H9 (cell line): Measurements from ENCODE around the gene TIAM1. TPM values are rescaled to one million over a fixed set of nuclear protein-coding genes. Genes with fewer than 3 reads are reported as not detected.
A peak's percentile ranks its signal among the peaks of the same experiment; 100 is the strongest.

Experiments used
- DNase-seq: peaks from one replicate; pipeline ENCODE4 v3.0.0-alpha.2; 2017
- H2AFZ ChIP-seq: one replicate; pipeline ENCODE4 v1.6.1; 2013; ENCODE audit warnings: mild to moderate bottlenecking, low read length, control low read depth, moderate library complexity
- H2AK5ac ChIP-seq: 2 replicates; pipeline ENCODE4 v1.6.1; 2013; ENCODE audit warnings: low read length, control low read depth, mixed read lengths; ENCODE audit not compliant: insufficient read length
- H2BK120ac ChIP-seq: one replicate; pipeline ENCODE4 v1.6.1; 2013; ENCODE audit warnings: low read depth, mild to moderate bottlenecking, low read length, control low read depth, inconsistent platforms; ENCODE audit not compliant: poor library complexity, severe bottlenecking
- H2BK12ac ChIP-seq: 2 replicates; pipeline ENCODE4 v1.6.1; 2013; ENCODE audit warnings: low read length, control low read depth, mixed read lengths, low read depth; ENCODE audit not compliant: insufficient read length
- H2BK15ac ChIP-seq: 2 replicates; pipeline ENCODE4 v1.6.1; 2013; ENCODE audit warnings: low read depth, low read length, control low read depth
- H2BK20ac ChIP-seq: one replicate; pipeline ENCODE4 v1.6.1; 2013; ENCODE audit warnings: low read depth, mild to moderate bottlenecking, low read length, control low read depth, inconsistent platforms; ENCODE audit not compliant: poor library complexity, severe bottlenecking
- H2BK5ac ChIP-seq: 2 replicates; pipeline ENCODE4 v1.6.1; 2013; ENCODE audit warnings: low read length, control low read depth, mixed read lengths; ENCODE audit not compliant: insufficient read length
- H3K14ac ChIP-seq: 2 replicates; pipeline ENCODE4 v1.6.1; 2013; ENCODE audit warnings: low read length, control low read depth; ENCODE audit not compliant: insufficient read depth
- H3K18ac ChIP-seq: 2 replicates; pipeline ENCODE4 v1.6.1; 2013; ENCODE audit warnings: low read depth, mild to moderate bottlenecking, mixed read lengths, low read length, control low read depth; ENCODE audit not compliant: insufficient read length
- H3K23ac ChIP-seq: 2 replicates; pipeline ENCODE4 v1.6.1; 2013; ENCODE audit warnings: low read length, control low read depth, mixed read lengths, low read depth; ENCODE audit not compliant: insufficient read length
- H3K23me2 ChIP-seq: 2 replicates; pipeline ENCODE4 v1.6.1; 2013; ENCODE audit warnings: low read depth, mild to moderate bottlenecking, mixed read lengths, low read length, control low read depth; ENCODE audit not compliant: insufficient read length, poor library complexity, severe bottlenecking
- H3K27ac ChIP-seq: 2 replicates; pipeline ENCODE4 v1.5.1; 2013; ENCODE audit warnings: low read length, control low read depth, mixed read lengths, low read depth; ENCODE audit not compliant: insufficient read length
- H3K27me3 ChIP-seq: 2 replicates; pipeline ENCODE4 v1.6.1; 2013; ENCODE audit warnings: low read length, control low read depth, inconsistent platforms; ENCODE audit not compliant: insufficient read depth
- H3K4ac ChIP-seq: 2 replicates; pipeline ENCODE4 v1.6.1; 2013; ENCODE audit warnings: low read depth, mild to moderate bottlenecking, control low read depth, inconsistent platforms, low read length, moderate library complexity
- H3K4me1 ChIP-seq: 2 replicates; pipeline ENCODE4 v1.6.1; 2013; ENCODE audit warnings: low read length, control low read depth, inconsistent platforms; ENCODE audit not compliant: insufficient read depth
- H3K4me2 ChIP-seq: 2 replicates; pipeline ENCODE4 v1.6.1; 2013; ENCODE audit warnings: low read length, control low read depth, mixed read lengths; ENCODE audit not compliant: insufficient read length, insufficient read depth
- H3K56ac ChIP-seq: 2 replicates; pipeline ENCODE4 v1.6.1; 2013; ENCODE audit warnings: low read depth, mild to moderate bottlenecking, mixed read lengths, low read length, control low read depth; ENCODE audit not compliant: insufficient read length
- H3K79me1 ChIP-seq: 2 replicates; pipeline ENCODE4 v1.6.1; 2013; ENCODE audit warnings: low read depth, mild to moderate bottlenecking, moderate library complexity, low read length, control low read depth, inconsistent platforms; ENCODE audit not compliant: insufficient read depth, poor library complexity, severe bottlenecking
- H3K79me2 ChIP-seq: 2 replicates; pipeline ENCODE4 v1.6.1; 2013; ENCODE audit warnings: low read length, control low read depth, inconsistent platforms; ENCODE audit not compliant: insufficient read depth
- H3K9ac ChIP-seq: 2 replicates; pipeline ENCODE4 v1.6.1; 2013; ENCODE audit warnings: low read length, control low read depth, mixed read lengths; ENCODE audit not compliant: insufficient read length; ENCODE audit errors: extremely low read depth
- H3K9me3 ChIP-seq: one replicate; pipeline ENCODE4 v1.6.1; 2013; ENCODE audit warnings: low read depth, low read length, inconsistent platforms; ENCODE audit not compliant: control insufficient read depth
- H3T11ph ChIP-seq: one replicate; pipeline ENCODE4 v1.6.1; 2013; ENCODE audit warnings: mild to moderate bottlenecking, low read length, control low read depth, inconsistent platforms
- H4K20me1 ChIP-seq: one replicate; pipeline ENCODE4 v1.6.1; 2013; ENCODE audit not compliant: control insufficient read depth, insufficient read length, insufficient read depth
- H4K5ac ChIP-seq: 2 replicates; pipeline ENCODE4 v1.6.1; 2013; ENCODE audit warnings: low read depth, mild to moderate bottlenecking, mixed read lengths, low read length, control low read depth; ENCODE audit not compliant: insufficient read length
- H4K8ac ChIP-seq: replicated peaks from 2 replicates; pipeline ENCODE4 v1.6.1; 2013; ENCODE audit warnings: low read length, control low read depth, mixed read lengths, low read depth; ENCODE audit not compliant: insufficient read length
- H4K91ac ChIP-seq: 2 replicates; pipeline ENCODE4 v1.6.1; 2013; ENCODE audit warnings: low read depth, mild to moderate bottlenecking, moderate library complexity, mixed read lengths, low read length, control low read depth; ENCODE audit not compliant: insufficient read length
- H3K27ac Mint-ChIP-seq, 3 experiments: 2 replicates in 2 of 3; 3 replicates in 1 of 3; pipeline ENCODE4 v1.8.0; 2020 to 2021; ENCODE audit warnings: mixed read lengths in 3 of 3, mild to moderate bottlenecking in 1 of 3, moderate library complexity in 1 of 3
- H3K27me3 Mint-ChIP-seq: 2 replicates; pipeline ENCODE4 v1.8.0; 2021; ENCODE audit warnings: low read depth, mild to moderate bottlenecking, moderate library complexity, mixed read lengths
- H3K36me3 Mint-ChIP-seq, 3 experiments: 2 replicates in 2 of 3; 3 replicates in 1 of 3; pipeline ENCODE4 v1.8.0; 2020 to 2021; ENCODE audit warnings: low read depth in 3 of 3, mixed read lengths in 3 of 3; ENCODE audit not compliant: insufficient read depth in 1 of 3
- H3K4me1 Mint-ChIP-seq, 2 experiments: 2 replicates each; pipeline ENCODE4 v1.8.0; 2020; ENCODE audit warnings: mixed read lengths in 2 of 2
- H3K4me3 Mint-ChIP-seq, 2 experiments: 2 replicates in 1 of 2; 3 replicates in 1 of 2; pipeline ENCODE4 v1.8.0; 2020 to 2021; ENCODE audit warnings: mild to moderate bottlenecking in 2 of 2, mixed read lengths in 2 of 2, moderate library complexity in 1 of 2
- H3K9me3 Mint-ChIP-seq, 2 experiments: 2 replicates in 1 of 2; 3 replicates in 1 of 2; pipeline ENCODE4 v1.8.0; 2020; ENCODE audit warnings: mild to moderate bottlenecking in 2 of 2, mixed read lengths in 2 of 2, moderate library complexity in 1 of 2
- CTCF ChIP-seq: fragments of 200-600 bp; sonication (generic); conservative IDR thresholded peaks from 3 replicates; pipeline ENCODE4 v1.8.0; 2021; ENCODE audit warnings: antibody characterized with exemption, mild to moderate bottlenecking
- WGBS: extraction: QIAGEN DNeasy Blood & Tissue Kit; methylation state at CpG from one replicate; pipeline ENCODE4 v1.1.7; 2013; ENCODE audit warnings: missing lambda C conversion rate, low lambda C conversion rate, mixed read lengths; ENCODE audit not compliant: insufficient read length; ENCODE audit errors: extremely low coverage; 5-methylcytosine and 5-hydroxymethylcytosine counted together
- total RNA-seq: library from RNA; stranded (reverse); gene quantifications from 2 replicates; pipeline ENCODE4 v1.2.1, GENCODE V29; 2021

Gene TIAM1
- total RNA-seq, 1 experiment from 2014 or later = 23.1 TPM

- Mint-ChIP-seq H3K9me3 (no peaks in the 10 kb centered on the region), H3K27me3 (no peaks in the 10 kb centered on the region), H3K4me1 (0 out of 4 replicates have a peak, but pooled peaks cover 0 to 7% of the 10 kb centered on the region in 2 experiments), H3K36me3 (peaks cover 0 to 10% (median 7%) of the 10 kb centered on the region in 3 experiments; a peak in 5 of 7 replicates), H3K27ac (no peak overlapping the region; a peak in 1 of 7 replicates), H3K4me3 (no peak overlapping the region)
- H3K9ac ChIP-seq = no peak overlapping the region
- no peak overlapping the region for H4K8ac ChIP-seq
- no peak overlapping the region for H2AK5ac ChIP-seq
- H2BK120ac ChIP-seq = no peak overlapping the region
- H2BK5ac ChIP-seq = no peak overlapping the region
- H3K18ac ChIP-seq = no peak overlapping the region
- no peak overlapping the region for H2BK15ac ChIP-seq
- H2AFZ ChIP-seq = no peak overlapping the region
- H3K27ac ChIP-seq = no peak overlapping the region
- no peaks in the 10 kb centered on the region for H3K23me2 ChIP-seq
- H4K20me1 ChIP-seq = no peaks in the 10 kb centered on the region
- no peak overlapping the region for H3K23ac ChIP-seq
- no peak overlapping the region for H2BK12ac ChIP-seq
- no peak overlapping the region for H3T11ph ChIP-seq
- DNase-seq = no peak
- H3K4me2 ChIP-seq = no peak overlapping the region
- no CpG with 5 or more reads among the region's 5 CpGs for WGBS
- H3K4me1 ChIP-seq = no peaks in the 10 kb centered on the region
- no peaks in the 10 kb centered on the region for H3K27me3 ChIP-seq
- no peaks in the 10 kb centered on the region for H3K79me2 ChIP-seq
- TF ChIP-seq CTCF = peak; percentile 73
- H4K5ac ChIP-seq = no peak overlapping the region
- H4K91ac ChIP-seq = no peak overlapping the region
- H3K14ac ChIP-seq = no peak overlapping the region
- H3K79me1 ChIP-seq = no peaks in the 10 kb centered on the region
- no peak overlapping the region for H3K4ac ChIP-seq
- no peak overlapping the region for H2BK20ac ChIP-seq
- no peaks in the 10 kb centered on the region for H3K9me3 ChIP-seq
- no peak overlapping the region for H3K56ac ChIP-seq
Measured at GRCh38 chr21:31180256-31181081, 163.6 kb downstream of the TIAM1 start.
